Effector CD8-positive, alpha-beta T cell (primary cell): ENCODE data around the gene TARS2.

Source experiments
- DNase-seq: peaks from one replicate; lab custom pipeline; 2025; lab: John Stamatoyannopoulos, UW

Gene TARS2

GRCh38 chr1:150507912-150508864 lies 21.0 kb downstream of the TARS2 start, which contains the start of gene ECM1:
Gene ECM1, plus strand, starts transcription at chr1:150508109. Its CDS starts 101 bp downstream, at chr1:150508210.
- no peak for DNase-seq

GRCh38 chr1:150508982-150509381 lies 21.8 kb downstream of the TARS2 start:
- DNase-seq, result no peak

GRCh38 chr1:150511551-150511950 lies 24.3 kb downstream of the TARS2 start:
- no peak for DNase-seq

DNA sequence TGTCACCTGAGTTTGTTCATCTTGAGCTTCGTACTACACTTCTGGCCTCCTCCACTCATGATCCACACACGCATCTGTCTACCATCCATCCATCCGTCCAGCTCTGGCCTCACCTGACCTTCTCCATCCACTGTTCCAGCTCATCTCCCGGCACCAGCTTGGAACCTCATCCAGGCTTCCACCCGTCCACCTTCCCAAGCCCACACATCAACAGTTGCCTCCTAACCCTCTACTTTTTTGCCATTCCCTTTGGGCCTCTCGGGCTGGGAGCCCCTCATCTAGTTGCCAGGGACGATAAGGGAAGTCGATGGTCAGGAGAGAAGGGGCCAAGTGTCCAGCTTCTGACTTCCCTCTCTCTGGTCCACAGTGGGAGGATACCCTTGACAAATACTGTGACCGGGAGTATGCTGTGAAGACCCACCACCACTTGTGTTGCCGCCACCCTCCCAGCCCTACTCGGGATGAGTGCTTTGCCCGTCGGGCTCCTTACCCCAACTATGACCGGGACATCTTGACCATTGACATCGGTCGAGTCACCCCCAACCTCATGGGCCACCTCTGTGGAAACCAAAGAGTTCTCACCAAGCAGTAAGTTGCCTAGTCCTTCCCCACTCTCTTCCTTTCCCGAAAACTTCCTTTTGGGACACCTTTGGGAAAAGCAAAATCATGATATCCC lies 24.9 kb downstream of the TARS2 start:
- DNase-seq, result no peak

GRCh38 chr1:150512846-150513245 lies 25.6 kb downstream of the TARS2 start:
- DNase-seq, result no peak

GRCh38 chr1:150513351-150513791 lies 26.2 kb downstream of the TARS2 start:
- DNase-seq, result no peak

DNA sequence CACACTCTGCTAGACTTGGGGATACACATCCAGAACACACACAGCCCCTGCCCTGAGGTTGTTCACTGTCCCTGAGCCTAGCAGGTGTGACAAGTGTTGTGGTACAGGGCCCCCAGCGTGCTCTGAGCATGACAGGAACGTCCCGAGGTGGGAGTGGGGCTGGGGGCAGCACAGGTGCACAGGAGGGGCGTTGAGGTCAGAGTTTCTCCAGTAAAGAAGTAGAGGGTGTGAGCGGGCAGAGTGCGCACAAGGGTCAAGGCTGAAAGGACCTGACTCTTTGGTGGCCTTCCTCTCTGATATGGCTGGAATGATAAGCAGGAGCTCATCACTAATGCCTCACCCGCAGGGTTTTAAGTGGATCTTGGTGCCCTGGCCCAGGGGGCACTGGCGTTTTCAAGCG lies 27.0 kb downstream of the TARS2 start:
- DNase-seq, result no peak

DNA sequence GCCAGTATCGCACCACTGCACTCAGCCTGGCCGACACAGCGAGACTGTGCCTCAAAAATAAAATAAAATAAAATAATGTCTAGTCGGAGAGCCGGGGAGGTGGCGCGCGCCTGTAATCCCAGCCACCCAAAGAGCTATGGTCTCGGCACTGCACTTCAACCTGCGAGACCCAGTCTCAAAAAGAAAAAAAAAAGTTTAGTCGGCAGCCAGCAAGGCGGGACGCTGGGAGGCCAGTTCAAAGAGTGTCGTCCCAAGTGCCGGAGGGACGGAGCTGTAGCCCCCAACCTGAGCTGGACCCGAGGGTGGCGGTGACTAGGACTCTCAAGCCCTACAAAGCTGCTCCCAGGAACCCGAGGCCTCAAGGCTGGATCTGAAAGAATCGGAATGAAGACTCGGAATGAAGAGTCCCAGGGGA lies 27.7 kb downstream of the TARS2 start:
- no peak for DNase-seq

DNA sequence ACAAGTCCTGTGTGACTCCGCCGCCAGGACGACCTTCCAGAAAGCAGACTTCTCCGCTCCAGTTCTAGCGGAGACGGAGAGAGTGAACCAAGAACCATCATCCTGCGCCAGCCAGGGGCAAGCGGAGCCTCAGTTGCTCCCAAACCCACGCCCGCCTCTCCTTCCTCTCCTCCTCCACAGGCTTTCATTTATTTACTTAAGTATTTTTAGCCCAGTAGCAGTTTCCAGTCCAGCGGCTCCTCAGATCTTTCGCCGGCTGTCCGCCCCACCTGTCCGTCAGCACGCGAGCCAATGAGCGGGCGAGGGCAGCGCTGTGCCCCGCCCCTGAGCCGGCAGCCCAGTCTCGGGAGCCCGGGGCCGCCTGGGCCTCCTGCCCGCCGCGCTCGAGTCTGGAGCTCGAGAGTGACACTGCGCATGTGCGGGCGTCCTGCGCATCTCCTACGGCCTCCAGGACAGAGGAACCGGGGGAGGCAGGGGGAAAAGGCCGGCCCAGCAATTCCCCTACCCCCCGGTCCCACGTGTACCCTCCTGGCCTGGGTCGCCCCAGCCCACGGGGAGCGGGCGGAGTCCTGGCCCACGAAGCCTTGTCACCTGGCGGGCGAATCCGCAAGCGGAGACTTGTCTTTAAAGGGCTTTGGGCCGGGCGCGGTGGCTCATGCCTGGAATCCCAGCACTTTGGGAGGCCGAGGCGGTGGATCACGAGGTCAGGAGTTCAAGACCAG lies 28.3 kb downstream of the TARS2 start, which contains the start of gene FALEC:
Gene FALEC, plus strand, starts transcription at position 425 of the 722 bp plus-strand sequence.
- peak; percentile 84 for DNase-seq

DNA sequence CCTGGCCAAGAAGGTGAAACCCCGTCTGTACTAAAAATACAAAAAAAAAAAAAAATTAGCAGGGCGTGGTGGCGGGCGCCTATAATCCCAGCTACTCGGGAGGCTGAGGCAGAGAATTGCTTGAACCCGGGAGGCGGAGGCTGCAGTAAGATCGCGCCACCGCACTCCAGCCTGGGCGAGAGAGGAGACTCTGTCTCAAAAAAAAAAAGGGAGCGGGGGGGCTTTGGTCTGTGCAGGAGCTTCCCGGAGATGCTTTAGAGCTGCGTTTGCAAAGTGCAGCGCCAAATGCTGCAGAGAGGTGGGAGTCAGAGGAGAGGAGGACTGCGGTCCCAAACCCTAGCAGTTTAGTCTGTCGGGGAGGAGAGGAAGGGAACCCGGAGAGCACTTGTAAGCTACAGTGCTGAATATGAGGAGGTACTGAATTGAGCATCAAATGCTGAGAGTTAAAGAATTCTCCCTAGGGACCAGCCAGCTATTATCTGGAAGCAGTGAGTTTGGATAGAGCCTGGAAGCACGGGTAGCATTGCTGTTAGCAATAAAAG lies 28.9 kb downstream of the TARS2 start:
- no peak for DNase-seq

DNA sequence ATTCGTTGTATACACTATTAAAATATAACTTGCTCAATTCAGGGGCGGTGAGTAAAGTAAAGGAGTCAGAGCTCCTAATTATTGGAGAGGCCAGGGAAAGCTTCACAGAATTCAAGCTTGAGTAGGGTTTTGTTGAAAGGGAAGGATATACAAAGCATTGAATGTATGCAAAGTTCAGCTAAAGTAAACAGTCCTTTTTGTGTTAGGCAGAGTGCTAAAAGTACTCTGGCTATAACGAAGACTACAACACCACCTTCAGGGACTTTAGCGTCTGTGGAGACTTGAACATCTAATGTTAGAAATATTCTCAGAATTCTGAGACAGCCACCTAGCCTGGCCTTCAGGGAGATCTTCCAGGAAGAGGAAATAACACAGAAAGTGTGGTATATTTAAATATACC lies 29.4 kb downstream of the TARS2 start:
- DNase-seq, result no peak

DNA sequence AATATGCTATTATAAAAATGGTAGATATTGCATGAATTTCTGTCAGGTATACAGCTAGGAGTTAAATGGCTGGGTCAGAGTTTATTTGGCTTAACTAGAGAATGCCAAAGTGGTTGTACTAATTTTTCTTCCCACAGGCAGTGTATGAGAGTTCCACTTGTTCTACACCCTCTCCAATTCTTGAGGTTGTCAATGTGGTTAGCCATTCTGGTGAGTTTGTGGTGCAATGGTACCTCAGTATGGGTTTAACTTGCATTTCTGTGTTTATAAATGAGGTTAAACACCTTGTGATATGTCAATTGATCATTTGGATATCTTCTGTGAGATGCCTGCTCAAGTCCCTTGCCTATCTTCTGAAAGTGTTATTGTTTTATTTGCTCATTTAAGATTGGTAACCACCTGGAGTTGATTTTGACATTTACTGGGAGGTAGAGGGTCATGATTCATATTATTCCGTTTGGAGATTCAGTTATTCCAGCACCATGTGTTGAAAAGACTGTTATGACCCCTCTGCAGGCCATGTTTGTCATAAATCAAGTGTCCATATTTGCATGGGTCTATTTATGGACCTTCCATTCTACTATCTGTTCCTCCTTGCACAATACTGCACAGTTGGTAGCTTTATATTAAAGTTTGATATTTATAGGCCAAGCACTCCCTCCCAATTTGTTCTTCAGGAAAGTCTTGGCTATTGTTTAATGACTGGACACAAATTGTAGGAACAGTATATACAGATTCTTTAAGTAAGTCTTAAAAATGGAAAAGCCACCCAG lies 34.2 kb downstream of the TARS2 start:
- no peak for DNase-seq

- DNase-seq, result no peak
Observed at GRCh38 chr1:150525348-150525747, 38.1 kb downstream of the TARS2 start.

- DNase-seq, result no peak
Observed at GRCh38 chr1:150528196-150528595, 41.0 kb downstream of the TARS2 start.

- no peak for DNase-seq
Observed at GRCh38 chr1:150529017-150529416, 41.8 kb downstream of the TARS2 start.

- no peak for DNase-seq
Observed at GRCh38 chr1:150530491-150531159, 43.4 kb downstream of the TARS2 start.

DNA sequence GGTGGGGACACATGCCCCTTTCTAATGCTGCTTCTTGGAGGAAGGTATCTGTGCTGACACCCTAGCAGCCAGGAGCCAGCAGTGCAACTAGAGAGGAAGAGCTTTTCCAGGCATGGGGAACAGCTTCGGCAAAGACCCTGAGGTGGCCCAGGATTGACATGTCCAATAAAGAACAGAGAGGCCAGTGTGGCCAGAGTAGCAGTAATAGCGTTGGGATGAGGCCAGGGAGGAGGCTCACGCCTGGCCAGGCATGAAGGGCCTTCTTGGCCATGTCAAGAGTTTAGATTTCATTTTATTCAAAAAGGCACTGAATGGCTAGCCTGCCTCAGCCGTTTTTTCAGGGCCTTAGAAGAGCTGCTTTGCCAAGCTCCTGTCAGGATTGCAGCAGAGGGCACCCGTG lies 45.6 kb downstream of the TARS2 start:
- no peak for DNase-seq

GRCh38 chr1:150534002-150534401 lies 46.8 kb downstream of the TARS2 start:
- DNase-seq, result no peak

GRCh38 chr1:150535511-150536287 lies 48.5 kb downstream of the TARS2 start:
- DNase-seq, result no peak
